ENCODE results near the gene GPR39. TPM values are rescaled to one million over a fixed set of nuclear protein-coding genes. Genes with fewer than 3 reads are reported as not detected.

GPR39 gene
- total RNA-seq, 2 donors from 2014 or later = not detected

DNA sequence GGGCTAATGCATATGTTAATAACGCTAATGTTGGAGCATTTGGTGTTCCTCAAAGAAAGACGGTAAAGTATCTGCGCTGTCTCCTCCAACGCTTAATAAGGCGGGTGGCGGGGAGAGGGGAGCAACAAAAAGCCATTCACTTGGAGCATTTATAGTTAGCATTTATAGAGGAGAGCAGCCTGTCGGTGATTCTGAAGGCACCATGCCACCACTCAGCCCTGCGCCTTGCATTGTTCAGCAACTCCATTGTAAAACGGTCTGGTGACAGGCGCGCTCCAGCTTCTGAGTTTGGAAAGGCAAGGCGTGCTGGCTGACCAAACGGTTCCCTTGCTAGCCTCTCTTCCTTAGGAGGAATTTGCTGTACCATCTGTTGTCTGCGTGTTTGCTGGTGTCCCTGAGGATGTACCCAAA, 169.5 kb downstream of the GPR39 start:
- ATAC-seq = no peak
- Mint-ChIP-seq H3K27me3 (no peaks in the 10 kb centered on the region), H3K9me3 (peaks cover 2% of the 10 kb centered on the region), H3K4me1 (ENCODE audit: low read depth in 2 of 2) (no peaks in the 10 kb centered on the region), H3K27ac (no peak overlapping the region), H3K4me3 (no peak overlapping the region), H3K36me3 (no peaks in the 10 kb centered on the region)
- DNase-seq (ENCODE audit: low spot score) = no peak

DNA sequence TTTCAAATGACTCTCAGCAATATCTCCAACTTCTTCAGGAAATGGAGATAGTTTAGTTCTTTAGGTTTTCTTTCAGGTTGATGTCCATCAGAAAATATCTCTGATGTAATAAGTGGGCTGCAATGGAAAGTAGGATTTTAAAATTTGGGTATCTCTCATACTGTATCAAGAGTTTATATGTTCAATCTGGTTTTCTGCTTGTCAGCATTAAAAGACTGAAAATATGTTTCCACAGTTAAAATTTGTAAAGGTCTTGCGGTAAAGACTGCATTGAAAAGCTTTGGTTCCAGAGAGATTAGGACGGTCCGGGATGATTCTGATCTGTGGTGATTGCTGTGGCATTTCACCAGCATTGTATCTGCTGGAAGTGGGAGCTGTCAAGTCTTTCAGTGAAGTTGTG, 170.2 kb downstream of the GPR39 start:
- Mint-ChIP-seq H3K27me3 (no peaks in the 10 kb centered on the region), H3K27ac (no peak overlapping the region), H3K4me1 (ENCODE audit: low read depth in 2 of 2) (no peaks in the 10 kb centered on the region), H3K4me3 (no peak overlapping the region), H3K36me3 (no peaks in the 10 kb centered on the region), H3K9me3 (peaks cover 2% of the 10 kb centered on the region)
- DNase-seq (ENCODE audit: low spot score) = no peak
- no peak for ATAC-seq

DNA sequence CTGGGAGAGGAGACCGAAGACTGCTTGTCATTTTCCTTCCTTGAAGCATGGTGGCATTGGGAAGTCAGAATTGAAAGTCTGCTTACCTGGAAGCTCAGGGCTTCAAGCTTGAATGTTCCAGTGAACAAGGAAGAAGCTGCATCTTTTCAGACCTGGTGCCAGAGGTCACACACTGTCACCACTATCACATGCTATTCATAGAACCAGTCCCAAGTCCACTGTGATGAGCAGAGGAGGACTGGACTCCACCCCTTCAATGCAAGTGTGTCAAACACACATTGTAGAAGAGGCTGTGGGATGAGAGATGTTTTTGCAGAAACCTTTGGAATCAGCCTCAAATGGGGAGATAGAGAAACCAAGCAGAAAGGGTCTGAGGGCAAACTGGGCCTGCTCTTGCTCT, 172.0 kb downstream of the GPR39 start:
- peaks cover 9% of the 10 kb centered on the region for H3K9me3 Mint-ChIP-seq
- ATAC-seq (no peak), DNase-seq (ENCODE audit: low spot score) (no peak)
- H3K4me1 Mint-ChIP-seq (ENCODE audit: low read depth in 2 of 2) = no peaks in the 10 kb centered on the region
- H3K4me3 Mint-ChIP-seq = no peak overlapping the region
- H3K27ac Mint-ChIP-seq = no peak overlapping the region
- no peaks in the 10 kb centered on the region for H3K36me3 Mint-ChIP-seq
- H3K27me3 Mint-ChIP-seq = no peaks in the 10 kb centered on the region

DNA sequence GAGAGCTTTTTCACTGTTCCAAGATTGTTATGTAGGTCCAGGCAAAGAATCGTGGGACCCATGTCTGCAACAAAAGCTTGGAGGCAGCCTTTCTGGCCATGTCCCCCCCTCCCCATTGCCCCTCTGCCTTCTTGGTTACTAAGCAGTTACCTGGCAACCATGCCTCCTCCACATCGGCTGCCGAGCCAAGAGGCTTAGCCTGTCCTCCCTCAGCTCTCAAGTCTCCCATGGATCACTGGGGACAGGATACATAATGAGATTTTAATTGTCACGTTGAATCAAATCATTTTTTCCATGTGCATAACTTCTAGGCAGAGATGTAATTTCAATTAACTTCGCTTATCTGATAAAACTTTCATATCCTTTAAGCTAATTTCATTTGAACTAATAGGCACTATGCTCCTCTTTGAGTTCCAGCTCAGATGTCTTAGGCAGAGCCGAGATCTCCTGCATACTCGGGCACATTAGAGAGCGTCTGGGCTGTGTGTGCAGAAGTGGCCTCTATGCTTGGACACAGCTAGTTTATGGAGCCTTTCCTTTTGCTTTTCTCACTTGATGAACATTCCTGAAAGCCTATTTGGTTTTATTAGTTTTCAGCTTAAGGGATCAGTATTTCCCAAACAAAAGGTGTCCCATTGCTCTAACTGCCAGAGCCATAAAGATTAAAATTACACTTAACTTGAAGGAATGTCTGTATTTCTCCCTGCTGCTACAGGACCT, 172.7 kb downstream of the GPR39 start:
- H3K27me3 Mint-ChIP-seq = no peaks in the 10 kb centered on the region
- H3K4me1 Mint-ChIP-seq (ENCODE audit: low read depth in 2 of 2) = no peaks in the 10 kb centered on the region
- no peak overlapping the region for H3K27ac Mint-ChIP-seq
- no peak for DNase-seq (ENCODE audit: low spot score)
- no peak overlapping the region for H3K4me3 Mint-ChIP-seq
- no peak for ATAC-seq
- no peaks in the 10 kb centered on the region for H3K36me3 Mint-ChIP-seq
- peaks cover 9% of the 10 kb centered on the region for H3K9me3 Mint-ChIP-seq

DNA sequence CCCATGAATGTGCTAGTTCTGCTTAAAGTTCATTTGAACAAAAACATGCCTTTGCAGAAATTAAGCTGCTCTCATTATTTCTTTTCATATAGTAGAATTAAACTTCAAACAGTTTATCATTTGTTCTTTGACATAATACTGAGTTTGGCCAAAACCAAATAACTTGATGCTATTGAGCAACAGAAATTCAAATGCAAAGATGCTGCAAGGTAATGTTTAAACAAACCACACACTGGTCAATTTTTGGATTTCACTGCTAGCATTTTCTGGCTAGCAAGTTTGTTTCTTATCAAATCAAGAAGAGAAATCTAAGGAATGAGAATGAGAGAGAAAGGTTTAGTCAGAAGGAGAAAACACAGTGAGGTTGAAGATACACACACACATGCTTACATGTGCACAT, 173.4 kb downstream of the GPR39 start:
- H3K9me3 Mint-ChIP-seq = peaks cover 9% of the 10 kb centered on the region
- DNase-seq (ENCODE audit: low spot score) (no peak), ATAC-seq (no peak)
- no peaks in the 10 kb centered on the region for H3K36me3 Mint-ChIP-seq
- no peaks in the 10 kb centered on the region for H3K4me1 Mint-ChIP-seq (ENCODE audit: low read depth in 2 of 2)
- H3K4me3 Mint-ChIP-seq = no peak overlapping the region
- no peak overlapping the region for H3K27ac Mint-ChIP-seq
- no peaks in the 10 kb centered on the region for H3K27me3 Mint-ChIP-seq

DNA sequence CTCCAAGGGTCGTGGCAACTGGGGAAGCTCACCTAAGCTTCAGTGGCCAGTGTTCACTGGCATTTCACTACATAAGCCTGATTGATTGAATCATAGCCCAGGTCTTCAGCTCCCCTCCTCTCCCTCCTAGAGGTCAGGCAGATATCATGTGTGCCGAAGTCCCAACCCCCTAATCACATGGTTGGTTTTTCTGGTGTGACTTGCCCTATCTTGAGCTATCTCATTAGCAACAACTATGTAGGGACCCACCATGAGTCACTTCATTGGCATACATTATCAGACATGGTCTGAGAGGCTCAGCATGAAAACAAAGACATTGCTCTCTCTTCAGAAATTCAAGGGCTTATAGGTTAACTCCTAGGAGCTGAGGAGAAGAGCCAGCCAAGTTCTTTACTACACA, 176.6 kb downstream of the GPR39 start:
- Mint-ChIP-seq H3K27me3 (no peaks in the 10 kb centered on the region), H3K4me3 (no peak overlapping the region), H3K9me3 (peaks cover 14% of the 10 kb centered on the region), H3K4me1 (ENCODE audit: low read depth in 2 of 2) (no peaks in the 10 kb centered on the region), H3K36me3 (peaks cover 7% of the 10 kb centered on the region), H3K27ac (no peak overlapping the region)
- ATAC-seq = no peak
- DNase-seq (ENCODE audit: low spot score) = no peak

DNA sequence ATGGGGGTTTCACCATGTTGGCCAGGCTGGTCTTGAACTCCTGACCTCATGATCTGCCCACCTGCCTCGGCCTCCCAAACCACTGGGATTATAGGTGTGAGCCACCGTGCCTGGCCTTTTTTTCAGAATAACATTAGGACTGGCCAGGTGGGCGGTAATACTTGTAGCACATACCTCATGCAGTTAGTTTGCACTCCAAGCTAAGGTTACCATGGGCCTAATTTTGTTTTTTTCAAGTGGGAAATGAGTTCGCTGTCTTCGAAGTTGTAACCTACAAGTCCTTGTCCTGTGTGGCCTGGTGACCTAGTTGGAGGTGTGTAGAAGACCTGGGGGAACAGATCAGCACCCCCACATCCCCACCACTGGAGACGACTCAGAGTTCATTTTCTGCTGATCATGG, 178.6 kb downstream of the GPR39 start:
- H3K27ac Mint-ChIP-seq = no peak overlapping the region
- no peaks in the 10 kb centered on the region for H3K27me3 Mint-ChIP-seq
- no peak overlapping the region for H3K4me3 Mint-ChIP-seq
- H3K9me3 Mint-ChIP-seq = peaks cover 16% of the 10 kb centered on the region
- no peaks in the 10 kb centered on the region for H3K4me1 Mint-ChIP-seq (ENCODE audit: low read depth in 2 of 2)
- H3K36me3 Mint-ChIP-seq = peaks cover 7% of the 10 kb centered on the region
- ATAC-seq (no peak), DNase-seq (ENCODE audit: low spot score) (no peak)

DNA sequence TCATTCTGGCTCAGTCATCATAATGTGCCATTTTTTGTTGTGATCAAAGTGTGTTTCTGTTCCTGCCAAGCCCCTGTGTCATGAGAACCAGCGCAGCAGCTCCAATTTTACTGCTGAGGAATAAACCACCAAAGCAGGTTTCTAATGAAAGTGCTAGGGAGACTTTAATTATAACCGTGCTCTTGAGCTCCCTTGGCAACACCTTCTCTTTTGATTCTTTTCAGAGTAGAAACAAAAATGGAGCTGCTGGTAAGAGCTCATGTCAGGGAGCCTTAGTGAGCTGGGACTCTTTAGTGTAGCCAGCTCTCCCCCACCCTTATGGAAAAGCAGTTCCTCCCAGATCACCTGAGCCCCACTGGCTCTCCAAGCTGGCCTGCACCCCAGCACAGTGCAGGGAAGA, 179.1 kb downstream of the GPR39 start:
- no peak for DNase-seq (ENCODE audit: low spot score)
- Mint-ChIP-seq H3K27ac (no peak overlapping the region), H3K4me3 (no peak overlapping the region), H3K4me1 (ENCODE audit: low read depth in 2 of 2) (no peaks in the 10 kb centered on the region), H3K9me3 (peaks cover 16% of the 10 kb centered on the region), H3K36me3 (peaks cover 7% of the 10 kb centered on the region), H3K27me3 (no peaks in the 10 kb centered on the region)
- ATAC-seq = no peak

DNA sequence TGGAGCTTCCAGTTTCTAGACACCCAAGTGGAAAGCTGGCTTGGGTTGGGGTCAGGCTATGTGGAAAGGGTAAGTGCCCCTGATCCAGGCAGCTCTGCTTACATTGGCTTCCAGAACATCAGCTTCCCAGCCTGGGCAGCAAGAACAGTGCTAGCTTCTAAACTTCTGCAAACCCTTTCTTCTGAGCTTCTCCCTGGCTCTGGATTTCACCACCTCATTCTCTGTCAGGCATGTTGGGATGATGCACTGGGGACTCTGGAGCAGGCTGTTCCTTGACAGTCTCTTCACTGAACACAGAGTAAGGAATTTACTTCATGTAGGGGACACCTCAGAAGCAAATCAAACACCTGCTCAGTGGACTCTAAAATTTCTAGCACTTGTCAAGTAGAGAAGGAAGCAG, 180.6 kb downstream of the GPR39 start:
- no peak overlapping the region for H3K4me3 Mint-ChIP-seq
- H3K36me3 Mint-ChIP-seq = peaks cover 7% of the 10 kb centered on the region
- H3K27ac Mint-ChIP-seq = no peak overlapping the region
- ATAC-seq (no peak), DNase-seq (ENCODE audit: low spot score) (no peak)
- H3K4me1 Mint-ChIP-seq (ENCODE audit: low read depth in 2 of 2) = no peaks in the 10 kb centered on the region
- no peaks in the 10 kb centered on the region for H3K27me3 Mint-ChIP-seq
- H3K9me3 Mint-ChIP-seq = peaks cover 13% of the 10 kb centered on the region

DNA sequence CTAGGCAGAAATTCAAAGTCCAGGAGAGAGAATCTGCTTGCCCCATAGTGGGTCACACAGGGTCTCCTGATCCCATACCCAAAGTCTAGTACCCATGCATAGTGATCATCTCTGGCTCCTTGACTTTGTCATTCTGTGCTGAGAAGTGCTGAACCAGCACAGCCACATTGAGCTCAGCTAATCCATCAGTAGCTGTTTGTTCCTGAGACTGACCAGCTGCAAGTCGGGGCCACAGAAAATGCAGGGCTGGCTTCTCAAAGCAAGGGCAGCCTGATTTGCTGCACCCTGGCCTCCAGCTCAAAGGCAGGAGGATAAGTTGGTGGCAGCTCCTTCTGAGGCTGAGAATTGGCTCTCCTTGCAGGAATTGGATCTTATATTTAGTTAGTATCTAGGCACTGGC, 181.2 kb downstream of the GPR39 start:
- DNase-seq (ENCODE audit: low spot score) = no peak
- peaks cover 7% of the 10 kb centered on the region for H3K36me3 Mint-ChIP-seq

DNA sequence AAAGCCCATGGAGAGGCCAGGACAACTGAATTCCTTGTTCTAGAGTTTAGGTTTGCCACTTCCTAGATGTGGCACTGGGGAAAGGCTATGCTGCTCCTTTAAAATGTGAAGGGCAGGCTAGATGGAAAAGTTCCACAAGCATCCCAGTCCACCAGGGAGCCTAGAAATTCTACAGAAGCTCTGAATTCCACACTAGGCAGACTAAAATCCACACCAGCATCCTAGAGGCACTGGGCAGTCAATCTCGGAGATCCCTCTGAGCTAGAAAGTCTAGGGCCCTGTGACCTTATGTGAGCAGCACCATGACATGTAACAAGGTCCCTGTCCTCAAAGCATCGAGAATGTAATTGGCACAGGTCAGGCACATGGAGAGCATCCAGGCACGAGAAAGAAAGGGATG, 181.9 kb downstream of the GPR39 start:
- Mint-ChIP-seq H3K27me3 (no peaks in the 10 kb centered on the region), H3K27ac (no peak overlapping the region), H3K9me3 (peaks cover 9% of the 10 kb centered on the region), H3K4me1 (ENCODE audit: low read depth in 2 of 2) (no peaks in the 10 kb centered on the region), H3K4me3 (no peak overlapping the region), H3K36me3 (peaks cover 7% of the 10 kb centered on the region)
- DNase-seq (ENCODE audit: low spot score) (no peak), ATAC-seq (no peak)

More for the DNA sequence above, 181.2 kb downstream of the GPR39 start:
- H3K27me3 Mint-ChIP-seq = no peaks in the 10 kb centered on the region
- no peak overlapping the region for H3K27ac Mint-ChIP-seq
- peaks cover 9% of the 10 kb centered on the region for H3K9me3 Mint-ChIP-seq
- H3K4me3 Mint-ChIP-seq = no peak overlapping the region
- no peaks in the 10 kb centered on the region for H3K4me1 Mint-ChIP-seq (ENCODE audit: low read depth in 2 of 2)
- no peak for ATAC-seq

DNA sequence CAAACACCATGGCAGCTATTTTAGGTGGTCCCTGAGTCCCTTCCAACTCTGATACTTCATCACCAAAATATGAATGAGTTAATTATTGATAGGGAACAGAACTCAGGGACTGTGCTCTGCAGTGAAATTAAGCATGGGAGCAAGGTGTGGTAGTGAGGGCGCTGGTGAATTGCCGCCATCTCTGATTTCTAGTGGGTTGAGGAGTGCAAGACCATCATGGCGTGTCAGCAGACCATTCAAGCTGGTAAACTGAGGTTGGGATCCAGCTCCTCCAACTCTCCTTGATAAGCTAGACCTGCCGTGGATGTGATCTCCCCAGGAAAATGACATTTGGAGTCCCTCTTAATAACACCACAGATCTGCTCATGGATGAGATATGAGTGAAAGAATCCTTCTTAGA, 183.0 kb downstream of the GPR39 start:
- no peak overlapping the region for H3K27ac Mint-ChIP-seq
- ATAC-seq = no peak
- H3K4me3 Mint-ChIP-seq = no peak overlapping the region
- peaks cover 10% of the 10 kb centered on the region for H3K9me3 Mint-ChIP-seq
- no peaks in the 10 kb centered on the region for H3K27me3 Mint-ChIP-seq
- peaks cover 7% of the 10 kb centered on the region for H3K36me3 Mint-ChIP-seq
- no peak for DNase-seq (ENCODE audit: low spot score)
- H3K4me1 Mint-ChIP-seq (ENCODE audit: low read depth in 2 of 2) = no peaks in the 10 kb centered on the region

DNA sequence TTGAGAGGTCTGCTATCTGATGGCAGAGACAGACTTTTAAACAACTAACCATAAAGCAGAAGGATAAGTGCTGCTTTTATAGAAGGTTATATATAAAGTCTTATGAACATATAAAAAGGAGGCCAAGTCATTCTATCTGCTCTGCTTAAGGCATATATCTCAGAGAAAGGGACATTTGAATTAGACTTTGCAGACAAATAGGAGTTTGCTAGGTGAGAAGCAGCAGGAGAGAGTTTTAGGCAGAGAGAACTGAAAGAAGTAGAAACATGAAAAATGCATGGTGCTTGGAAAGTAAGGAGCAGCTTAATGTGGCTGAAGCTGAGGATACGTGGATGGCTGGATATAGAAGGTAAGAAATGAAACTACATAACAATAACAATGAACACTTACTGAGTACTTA, 188.0 kb downstream of the GPR39 start:
- Mint-ChIP-seq H3K4me3 (no peak overlapping the region), H3K27me3 (no peaks in the 10 kb centered on the region), H3K27ac (no peak overlapping the region), H3K9me3 (peaks cover 8% of the 10 kb centered on the region), H3K36me3 (no peaks in the 10 kb centered on the region), H3K4me1 (ENCODE audit: low read depth in 2 of 2) (no peaks in the 10 kb centered on the region)
- ATAC-seq (no peak), DNase-seq (ENCODE audit: low spot score) (no peak)

DNA sequence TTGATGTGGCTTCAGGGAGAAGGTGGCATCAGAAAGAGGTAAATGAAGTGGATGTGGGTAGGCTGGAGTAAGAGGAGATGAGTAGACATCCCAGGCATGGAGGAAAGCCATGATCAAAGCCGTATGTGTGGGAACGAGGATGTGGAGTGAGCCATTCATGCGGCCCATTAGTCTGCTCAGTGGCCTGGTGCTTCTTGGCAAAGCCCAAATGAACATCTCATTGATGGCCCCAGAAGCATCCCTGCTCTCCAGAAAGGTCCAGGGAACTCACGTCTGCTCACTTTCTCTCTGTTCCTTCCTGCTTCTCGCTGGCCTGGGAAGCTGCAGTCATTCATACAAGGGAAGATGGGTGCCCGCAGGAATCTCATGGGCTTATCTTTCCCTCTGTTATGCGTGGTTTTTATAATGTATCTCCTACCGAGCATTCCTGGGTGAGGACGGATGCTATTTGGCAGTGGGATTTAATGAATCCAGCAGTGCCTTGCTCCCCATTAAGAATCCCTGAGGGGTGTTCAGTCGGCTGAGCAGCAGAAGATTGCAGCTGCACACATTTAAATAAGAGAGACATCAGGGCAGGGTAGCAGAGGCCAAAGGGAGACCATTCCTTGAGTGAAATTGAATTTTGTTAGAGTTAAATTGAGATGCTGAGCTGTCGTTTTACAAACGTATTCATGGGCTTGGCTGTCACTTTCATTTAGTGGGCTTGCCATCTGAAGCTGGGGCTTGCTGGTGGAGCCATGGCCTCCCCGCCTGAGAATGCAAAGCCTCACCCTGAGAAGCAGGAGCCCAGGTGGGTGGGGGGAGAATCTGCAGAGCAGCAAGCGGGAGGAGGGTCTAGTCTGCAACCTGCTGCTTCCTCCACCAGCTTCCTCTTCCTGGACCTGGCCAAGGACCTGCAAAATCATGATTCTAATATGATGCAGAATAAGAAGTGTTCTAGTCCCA, 188.9 kb downstream of the GPR39 start:
- Mint-ChIP-seq H3K27ac (no peak overlapping the region), H3K4me1 (ENCODE audit: low read depth in 2 of 2) (no peaks in the 10 kb centered on the region), H3K27me3 (no peaks in the 10 kb centered on the region), H3K9me3 (peaks cover 5% of the 10 kb centered on the region), H3K36me3 (no peaks in the 10 kb centered on the region), H3K4me3 (no peak overlapping the region)
- ATAC-seq = no peak
- DNase-seq (ENCODE audit: low spot score) = no peak

Data from natural killer cell treated with Interleukin-12 subunit alpha and Interleukin-12 subunit beta and Interleukin-15 and Interleukin-18, amount 100 ng/mL, for 72 hours (primary cell).